ENCODE data around the gene NFIX. TPM values are rescaled to one million over a fixed set of nuclear protein-coding genes. Genes with fewer than 3 reads are reported as not detected.

The NFIX gene
- polyA plus RNA-seq, 1 donor (not counting 4 experiments of a cell fraction or from before 2014, with no cell fraction given) = 5.2 TPM

- Histone ChIP-seq H3K36me3 (ENCODE audit: control insufficient read depth in 2 of 2, extremely low read depth in 1 of 2, insufficient read depth in 2 of 2, low read length in 2 of 2) (no peaks in the 10 kb centered on the region), H3K79me2 (ENCODE audit: control insufficient read depth, insufficient read depth, low read length) (peaks cover 85% of the 10 kb centered on the region), H3K9ac (ENCODE audit: control insufficient read depth, extremely low read depth, insufficient read depth, low read length) (peak overlapping the region; percentile 92), H3K4me1 (ENCODE audit: control insufficient read depth, extremely low read depth, insufficient read depth, low read length) (peaks cover 82% of the 10 kb centered on the region), H2AFZ (ENCODE audit: control insufficient read depth, low read length) (no peak overlapping the region), H3K9me1 (ENCODE audit: control insufficient read depth, extremely low read depth, insufficient read depth, low read length) (no peaks in the 10 kb centered on the region), H3K27me3 (ENCODE audit: control insufficient read depth, extremely low read depth, insufficient read depth, low read length) (peaks cover 7% of the 10 kb centered on the region), H3K4me3 (ENCODE audit: control insufficient read depth in 2 of 3, extremely low read depth in 1 of 3, insufficient read depth in 2 of 3, low read depth in 1 of 3, low read length in 3 of 3) (peak overlapping the region in 2 of 3 experiments; percentile 60 to 74), H4K20me1 (ENCODE audit: control insufficient read depth, extremely low read depth, insufficient read depth, low read length) (no peaks in the 10 kb centered on the region), H3K9me3 (ENCODE audit: control insufficient read depth, low read depth, low read length) (no peaks in the 10 kb centered on the region), H3K27ac (ENCODE audit: control insufficient read depth, insufficient read depth, low read length) (peak overlapping the region; percentile 95), H3K4me2 (ENCODE audit: control insufficient read depth, extremely low read depth, insufficient read depth, low read depth, low read length) (peak overlapping the region; percentile 86)
- FAIRE-seq (peak; percentile 78), DNase-seq (ENCODE audit: low read depth, low spot score) (no peak)
- dilution Hi-C loops (cut with MboI; ENCODE audit: extremely low pct_ligation_motif_present, low sequenced_read_pairs) = no loop called here
- TF ChIP-seq EZH2 (IDR thresholded peaks at IDR 0.05; ENCODE audit: low read length) (no peak), CTCF (optimal IDR thresholded peaks at IDR 0.05 in 1 of 3, IDR thresholded peaks at IDR 0.05 in 1 of 3, conservative IDR thresholded peaks at IDR 0.05 in 1 of 3; ENCODE audit: extremely low read depth in 1 of 3, insufficient read depth in 2 of 3, low read length in 3 of 3) (no peak)
Observed at GRCh38 chr19:13015361-13016223, 20.3 kb downstream of the NFIX start.

GRCh38 chr19:13016245-13016627 is 21.0 kb downstream of the NFIX start:
- H3K4me2 ChIP-seq (ENCODE audit: control insufficient read depth, extremely low read depth, insufficient read depth, low read depth, low read length) = peak overlapping the region; percentile 86
- peak overlapping the region; percentile 78 for H3K9ac ChIP-seq (ENCODE audit: control insufficient read depth, extremely low read depth, insufficient read depth, low read length)
- H3K36me3 ChIP-seq (ENCODE audit: control insufficient read depth in 2 of 2, extremely low read depth in 1 of 2, insufficient read depth in 2 of 2, low read length in 2 of 2) = no peaks in the 10 kb centered on the region
- no peaks in the 10 kb centered on the region for H3K9me3 ChIP-seq (ENCODE audit: control insufficient read depth, low read depth, low read length)
- dilution Hi-C loops (cut with MboI; ENCODE audit: extremely low pct_ligation_motif_present, low sequenced_read_pairs) = no loop called here
- peaks cover 7% of the 10 kb centered on the region for H3K27me3 ChIP-seq (ENCODE audit: control insufficient read depth, extremely low read depth, insufficient read depth, low read length)
- FAIRE-seq (no peak), DNase-seq (ENCODE audit: low read depth, low spot score) (no peak)
- H3K79me2 ChIP-seq (ENCODE audit: control insufficient read depth, insufficient read depth, low read length) = peaks cover 86% of the 10 kb centered on the region
- TF ChIP-seq EZH2 (IDR thresholded peaks at IDR 0.05; ENCODE audit: low read length) (no peak), CTCF (optimal IDR thresholded peaks at IDR 0.05 in 1 of 3, IDR thresholded peaks at IDR 0.05 in 1 of 3, conservative IDR thresholded peaks at IDR 0.05 in 1 of 3; ENCODE audit: extremely low read depth in 1 of 3, insufficient read depth in 2 of 3, low read length in 3 of 3) (no peak)
- H3K27ac ChIP-seq (ENCODE audit: control insufficient read depth, insufficient read depth, low read length) = peak overlapping the region; percentile 95
- no peaks in the 10 kb centered on the region for H4K20me1 ChIP-seq (ENCODE audit: control insufficient read depth, extremely low read depth, insufficient read depth, low read length)
- peaks cover 82% of the 10 kb centered on the region for H3K4me1 ChIP-seq (ENCODE audit: control insufficient read depth, extremely low read depth, insufficient read depth, low read length)
- H3K4me3 ChIP-seq (ENCODE audit: control insufficient read depth in 2 of 3, extremely low read depth in 1 of 3, insufficient read depth in 2 of 3, low read depth in 1 of 3, low read length in 3 of 3) = peak overlapping the region in 2 of 3 experiments; percentile 72 to 74
- H2AFZ ChIP-seq (ENCODE audit: control insufficient read depth, low read length) = no peak overlapping the region
- H3K9me1 ChIP-seq (ENCODE audit: control insufficient read depth, extremely low read depth, insufficient read depth, low read length) = no peaks in the 10 kb centered on the region
